ENCODE measurements around the gene PRCP. TPM values are rescaled to one million over a fixed set of nuclear protein-coding genes. Genes with fewer than 3 reads are reported as not detected.

Gene PRCP
- total and polyA plus RNA-seq, 2 experiments from 2014 or later, result 33.3 to 52.8 TPM

DNA sequence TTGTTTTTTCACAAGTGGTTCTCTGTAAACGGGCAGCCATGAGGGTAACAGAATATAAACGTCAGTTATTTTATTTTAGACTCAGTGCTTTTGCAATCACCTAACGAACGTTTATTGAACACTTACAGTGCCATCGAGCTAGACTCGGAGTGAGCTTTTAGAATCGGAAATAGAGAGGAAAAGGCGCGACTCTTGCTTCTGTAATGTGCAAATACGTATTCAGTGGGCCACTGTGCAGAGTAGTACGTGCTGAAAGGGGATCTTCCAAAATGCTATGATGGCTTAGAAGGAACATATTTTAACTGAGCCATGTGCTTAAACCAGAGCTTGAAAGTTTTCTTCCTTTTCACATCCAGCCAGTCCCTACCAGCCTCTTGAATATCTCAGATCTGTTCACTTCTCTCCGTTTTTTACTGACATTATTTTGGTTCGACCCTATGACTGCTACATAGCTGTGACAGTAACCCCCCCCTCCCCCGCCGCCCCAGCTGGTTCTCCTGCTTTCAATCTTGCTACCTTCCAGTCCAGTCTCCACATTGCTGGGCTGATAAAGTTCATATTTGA, 1.8 kb upstream of the PRCP start (continued):
- TF ChIP-seq, protein P1, sequence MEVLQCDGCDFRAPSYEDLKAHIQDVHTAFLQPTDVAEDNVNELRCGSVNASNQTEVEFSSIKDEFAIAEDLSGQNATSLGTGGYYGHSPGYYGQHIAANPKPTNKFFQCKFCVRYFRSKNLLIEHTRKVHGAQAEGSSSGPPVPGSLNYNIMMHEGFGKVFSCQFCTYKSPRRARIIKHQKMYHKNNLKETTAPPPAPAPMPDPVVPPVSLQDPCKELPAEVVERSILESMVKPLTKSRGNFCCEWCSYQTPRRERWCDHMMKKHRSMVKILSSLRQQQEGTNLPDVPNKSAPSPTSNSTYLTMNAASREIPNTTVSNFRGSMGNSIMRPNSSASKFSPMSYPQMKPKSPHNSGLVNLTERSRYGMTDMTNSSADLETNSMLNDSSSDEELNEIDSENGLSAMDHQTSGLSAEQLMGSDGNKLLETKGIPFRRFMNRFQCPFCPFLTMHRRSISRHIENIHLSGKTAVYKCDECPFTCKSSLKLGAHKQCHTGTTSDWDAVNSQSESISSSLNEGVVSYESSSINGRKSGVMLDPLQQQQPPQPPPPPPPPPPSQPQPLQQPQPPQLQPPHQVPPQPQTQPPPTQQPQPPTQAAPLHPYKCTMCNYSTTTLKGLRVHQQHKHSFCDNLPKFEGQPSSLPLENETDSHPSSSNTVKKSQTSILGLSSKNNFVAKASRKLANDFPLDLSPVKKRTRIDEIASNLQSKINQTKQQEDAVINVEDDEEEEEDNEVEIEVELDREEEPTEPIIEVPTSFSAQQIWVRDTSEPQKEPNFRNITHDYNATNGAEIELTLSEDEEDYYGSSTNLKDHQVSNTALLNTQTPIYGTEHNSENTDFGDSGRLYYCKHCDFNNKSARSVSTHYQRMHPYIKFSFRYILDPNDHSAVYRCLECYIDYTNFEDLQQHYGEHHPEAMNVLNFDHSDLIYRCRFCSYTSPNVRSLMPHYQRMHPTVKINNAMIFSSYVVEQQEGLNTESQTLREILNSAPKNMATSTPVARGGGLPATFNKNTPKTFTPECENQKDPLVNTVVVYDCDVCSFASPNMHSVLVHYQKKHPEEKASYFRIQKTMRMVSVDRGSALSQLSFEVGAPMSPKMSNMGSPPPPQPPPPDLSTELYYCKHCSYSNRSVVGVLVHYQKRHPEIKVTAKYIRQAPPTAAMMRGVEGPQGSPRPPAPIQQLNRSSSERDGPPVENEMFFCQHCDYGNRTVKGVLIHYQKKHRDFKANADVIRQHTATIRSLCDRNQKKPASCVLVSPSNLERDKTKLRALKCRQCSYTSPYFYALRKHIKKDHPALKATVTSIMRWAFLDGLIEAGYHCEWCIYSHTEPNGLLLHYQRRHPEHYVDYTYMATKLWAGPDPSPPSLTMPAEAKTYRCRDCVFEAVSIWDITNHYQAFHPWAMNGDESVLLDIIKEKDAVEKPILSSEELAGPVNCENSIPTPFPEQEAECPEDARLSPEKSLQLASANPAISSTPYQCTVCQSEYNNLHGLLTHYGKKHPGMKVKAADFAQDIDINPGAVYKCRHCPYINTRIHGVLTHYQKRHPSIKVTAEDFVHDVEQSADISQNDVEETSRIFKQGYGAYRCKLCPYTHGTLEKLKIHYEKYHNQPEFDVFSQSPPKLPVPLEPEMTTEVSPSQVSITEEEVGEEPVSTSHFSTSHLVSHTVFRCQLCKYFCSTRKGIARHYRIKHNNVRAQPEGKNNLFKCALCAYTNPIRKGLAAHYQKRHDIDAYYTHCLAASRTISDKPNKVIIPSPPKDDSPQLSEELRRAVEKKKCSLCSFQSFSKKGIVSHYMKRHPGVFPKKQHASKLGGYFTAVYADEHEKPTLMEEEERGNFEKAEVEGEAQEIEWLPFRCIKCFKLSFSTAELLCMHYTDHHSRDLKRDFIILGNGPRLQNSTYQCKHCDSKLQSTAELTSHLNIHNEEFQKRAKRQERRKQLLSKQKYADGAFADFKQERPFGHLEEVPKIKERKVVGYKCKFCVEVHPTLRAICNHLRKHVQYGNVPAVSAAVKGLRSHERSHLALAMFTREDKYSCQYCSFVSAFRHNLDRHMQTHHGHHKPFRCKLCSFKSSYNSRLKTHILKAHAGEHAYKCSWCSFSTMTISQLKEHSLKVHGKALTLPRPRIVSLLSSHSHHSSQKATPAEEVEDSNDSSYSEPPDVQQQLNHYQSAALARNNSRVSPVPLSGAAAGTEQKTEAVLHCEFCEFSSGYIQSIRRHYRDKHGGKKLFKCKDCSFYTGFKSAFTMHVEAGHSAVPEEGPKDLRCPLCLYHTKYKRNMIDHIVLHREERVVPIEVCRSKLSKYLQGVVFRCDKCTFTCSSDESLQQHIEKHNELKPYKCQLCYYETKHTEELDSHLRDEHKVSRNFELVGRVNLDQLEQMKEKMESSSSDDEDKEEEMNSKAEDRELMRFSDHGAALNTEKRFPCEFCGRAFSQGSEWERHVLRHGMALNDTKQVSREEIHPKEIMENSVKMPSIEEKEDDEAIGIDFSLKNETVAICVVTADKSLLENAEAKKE (CRISPR knock-in tag; IDR thresholded peaks at IDR 0.05), result no peak

DNA sequence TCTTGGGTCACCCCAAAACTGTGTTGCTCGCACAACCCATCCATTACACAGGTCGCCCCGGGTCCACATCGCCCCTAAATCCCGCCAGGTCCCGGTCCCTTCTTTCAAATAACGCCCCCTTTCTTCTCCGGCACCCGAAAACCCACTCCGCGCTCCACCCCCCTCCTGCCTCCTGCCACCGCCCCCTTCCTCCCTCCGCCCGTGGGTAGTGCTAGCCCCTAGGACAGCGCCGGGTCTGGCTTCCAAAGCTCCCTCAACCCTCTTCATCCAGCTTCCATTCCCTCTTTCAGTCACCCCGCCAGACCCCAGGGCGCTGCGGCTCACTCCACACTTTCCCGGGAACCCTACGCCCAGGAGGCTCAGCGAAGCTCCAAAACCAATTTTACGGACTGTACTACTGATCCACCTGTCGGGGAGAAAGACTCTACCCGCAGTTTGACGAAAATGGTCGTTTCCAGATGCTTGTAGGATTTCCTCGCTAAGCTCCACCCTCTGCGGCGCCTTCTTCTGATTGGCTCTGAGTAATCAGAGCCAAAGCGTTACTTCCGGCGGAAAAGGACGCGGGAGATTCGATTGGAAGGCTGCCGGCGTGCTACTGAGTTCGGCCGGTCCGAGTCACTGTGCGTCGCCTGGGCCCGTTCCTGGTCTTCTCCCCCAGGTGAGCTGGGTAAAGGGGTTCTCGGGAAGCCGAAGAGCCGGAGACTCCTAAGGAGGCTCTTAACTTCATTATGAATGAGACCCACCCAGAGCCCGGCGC, 1.1 kb upstream of the PRCP start, which contains the start of gene DDIAS:
TSS of gene DDIAS (plus strand) at position 572 of the 757 bp plus-strand sequence. CDS start 13,003 bp downstream, outside the sequence.
- Mint-ChIP-seq H3K9me3 (no peaks in the 10 kb centered on the region), H3K36me3 (ENCODE audit: low read depth) (no peaks in the 10 kb centered on the region)
- peaks cover 6% of the 10 kb centered on the region; the same call in 1 of the 2 replicates for H4K20me1 ChIP-seq (replicated peaks; ENCODE audit: insufficient read depth)
- peak; percentile 89 for TF ChIP-seq POLR2AphosphoS5 (IDR thresholded peaks at IDR 0.05; ENCODE audit: low read depth)
- TF ChIP-seq EZH2phosphoT487 (IDR thresholded peaks at IDR 0.05; ENCODE audit: unreplicated experiment), result no peak
- TF ChIP-seq ZNF114 (CRISPR knock-in tag; IDR thresholded peaks at IDR 0.05), result no peak
- TF ChIP-seq, protein P2, sequence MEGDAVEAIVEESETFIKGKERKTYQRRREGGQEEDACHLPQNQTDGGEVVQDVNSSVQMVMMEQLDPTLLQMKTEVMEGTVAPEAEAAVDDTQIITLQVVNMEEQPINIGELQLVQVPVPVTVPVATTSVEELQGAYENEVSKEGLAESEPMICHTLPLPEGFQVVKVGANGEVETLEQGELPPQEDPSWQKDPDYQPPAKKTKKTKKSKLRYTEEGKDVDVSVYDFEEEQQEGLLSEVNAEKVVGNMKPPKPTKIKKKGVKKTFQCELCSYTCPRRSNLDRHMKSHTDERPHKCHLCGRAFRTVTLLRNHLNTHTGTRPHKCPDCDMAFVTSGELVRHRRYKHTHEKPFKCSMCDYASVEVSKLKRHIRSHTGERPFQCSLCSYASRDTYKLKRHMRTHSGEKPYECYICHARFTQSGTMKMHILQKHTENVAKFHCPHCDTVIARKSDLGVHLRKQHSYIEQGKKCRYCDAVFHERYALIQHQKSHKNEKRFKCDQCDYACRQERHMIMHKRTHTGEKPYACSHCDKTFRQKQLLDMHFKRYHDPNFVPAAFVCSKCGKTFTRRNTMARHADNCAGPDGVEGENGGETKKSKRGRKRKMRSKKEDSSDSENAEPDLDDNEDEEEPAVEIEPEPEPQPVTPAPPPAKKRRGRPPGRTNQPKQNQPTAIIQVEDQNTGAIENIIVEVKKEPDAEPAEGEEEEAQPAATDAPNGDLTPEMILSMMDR (conservative IDR thresholded peaks at IDR 0.05; ENCODE audit: low read depth in 2 of 2), result no peak
- no peak for TF ChIP-seq STAT1 (IDR thresholded peaks at IDR 0.05; ENCODE audit: unreplicated experiment)

More for the DNA sequence above, 1.1 kb upstream of the PRCP start, which contains the start of gene DDIAS:
- DNase-seq (ENCODE audit: low spot score) (peak; percentile 100), ATAC-seq (peak; percentile 65)
- Histone ChIP-seq H3K9me2 (ENCODE audit: insufficient read depth) (no peaks in the 10 kb centered on the region), H3K36me3 (ENCODE audit: insufficient read depth) (no peaks in the 10 kb centered on the region), H3K4me3 (peak within 1 kb of the TSS; percentile 73), H2AFZ (peak within 1 kb of the TSS; percentile 99), H3K27ac (ENCODE audit: low read depth) (peak within 1 kb of the TSS; percentile 14; the same call in 1 of the 2 replicates), H3K27me3 (ENCODE audit: insufficient read depth) (no peaks in the 10 kb centered on the region), H3K4me2 (peak within 1 kb of the TSS; percentile 99), H3K4me1 (ENCODE audit: insufficient read depth) (peaks cover 19% of the 10 kb centered on the region; the same call in 1 of the 2 replicates), H3K79me2 (replicated peaks; ENCODE audit: insufficient read depth) (peaks cover 66% of the 10 kb centered on the region), H3F3A (replicated peaks; ENCODE audit: low read depth) (no peaks in the 10 kb centered on the region)
- Mint-ChIP-seq H3K27ac (peak within 1 kb of the TSS; percentile 90), H3K27me3 (ENCODE audit: insufficient read depth, low read depth, poor library complexity) (no peaks in the 10 kb centered on the region), H3K4me1 (peaks cover 18% of the 10 kb centered on the region), H3K4me3 (peak within 1 kb of the TSS; percentile 93)
